ENCODE data around the gene KRAS. TPM values are rescaled to one million over a fixed set of nuclear protein-coding genes. Genes with fewer than 3 reads are reported as not detected.

KRAS gene
- total RNA-seq, 1 experiment from 2014 or later: 47.5 TPM

GRCh38 chr12:25284024-25284423 is 33.3 kb upstream of the KRAS start:
- H3T11ph ChIP-seq (ENCODE audit: low read length): no peak overlapping the region
- no peak overlapping the region for H2AFZ ChIP-seq (ENCODE audit: low read length)
- no peak for DNase-seq
- no peak overlapping the region for H3K4me2 ChIP-seq (ENCODE audit: insufficient read depth, insufficient read length, low read length)
- H4K91ac ChIP-seq (ENCODE audit: insufficient read length, low read depth, low read length): no peak overlapping the region
- no peak overlapping the region for H4K5ac ChIP-seq (ENCODE audit: insufficient read length, low read depth, low read length)
- H3K27me3 Mint-ChIP-seq (ENCODE audit: low read depth): peaks cover 4% of the 10 kb centered on the region
- no peak for TF ChIP-seq CTCF (conservative IDR thresholded peaks at IDR 0.05)
- H3K27ac Mint-ChIP-seq: no peak overlapping the region
- H3K4ac ChIP-seq (ENCODE audit: low read depth, low read length): no peak overlapping the region
- H2AK5ac ChIP-seq (ENCODE audit: insufficient read length, low read length): no peak overlapping the region
- no peak overlapping the region for H2BK12ac ChIP-seq (ENCODE audit: insufficient read length, low read depth, low read length)
- H3K9me3 ChIP-seq (ENCODE audit: control insufficient read depth, low read depth, low read length): no peaks in the 10 kb centered on the region
- H3K79me2 ChIP-seq (ENCODE audit: insufficient read depth, low read length): no peaks in the 10 kb centered on the region
- H3K23ac ChIP-seq (ENCODE audit: insufficient read length, low read depth, low read length): no peak overlapping the region
- H3K27ac ChIP-seq (ENCODE audit: insufficient read length, low read depth, low read length): no peak overlapping the region
- no peak overlapping the region for H4K8ac ChIP-seq (replicated peaks; ENCODE audit: insufficient read length, low read depth, low read length)
- H3K36me3 Mint-ChIP-seq (ENCODE audit: insufficient read depth in 1 of 3, low read depth in 3 of 3): peaks cover 0 to 2% (median 0%) of the 10 kb centered on the region in 3 experiments; a peak in 2 of 7 replicates
- no peak overlapping the region for H3K18ac ChIP-seq (ENCODE audit: insufficient read length, low read depth, low read length)
- no peak overlapping the region for H2BK120ac ChIP-seq (ENCODE audit: low read depth, low read length, poor library complexity, severe bottlenecking)
- H3K9ac ChIP-seq (ENCODE audit: extremely low read depth, insufficient read length, low read length): no peak overlapping the region
- no peaks in the 10 kb centered on the region for H4K20me1 ChIP-seq (ENCODE audit: control insufficient read depth, insufficient read depth, insufficient read length)
- H3K56ac ChIP-seq (ENCODE audit: insufficient read length, low read depth, low read length): no peak overlapping the region
- no peaks in the 10 kb centered on the region for H3K79me1 ChIP-seq (ENCODE audit: insufficient read depth, low read depth, low read length, poor library complexity, severe bottlenecking)
- H3K27me3 ChIP-seq (ENCODE audit: insufficient read depth, low read length): no peaks in the 10 kb centered on the region
- H3K4me1 ChIP-seq (ENCODE audit: insufficient read depth, low read length): no peaks in the 10 kb centered on the region
- no peaks in the 10 kb centered on the region for H3K23me2 ChIP-seq (ENCODE audit: insufficient read length, low read depth, low read length, poor library complexity, severe bottlenecking)
- H3K14ac ChIP-seq (ENCODE audit: insufficient read depth, low read length): no peak overlapping the region
- H2BK15ac ChIP-seq (ENCODE audit: low read depth, low read length): no peak overlapping the region
- WGBS (ENCODE audit: extremely low coverage, insufficient read length, low lambda C conversion rate): no CpG with 5 or more reads among the region's 4 CpGs
- H3K4me1 Mint-ChIP-seq: no peaks in the 10 kb centered on the region
- no peak overlapping the region for H2BK20ac ChIP-seq (ENCODE audit: low read depth, low read length, poor library complexity, severe bottlenecking)
- no peak overlapping the region for H3K4me3 Mint-ChIP-seq
- no peak overlapping the region for H2BK5ac ChIP-seq (ENCODE audit: insufficient read length, low read length)
- peaks cover 0 to 2% of the 10 kb centered on the region in 2 experiments; a peak in 1 of 5 replicates for H3K9me3 Mint-ChIP-seq
